Testis (tissue), 2 donors: ENCODE data around the gene THAP8.

Experiments
- POLR2A ChIP-seq: fragments of 450-650 bp; IDR thresholded peaks from one replicate; pipeline ENCODE4 v1.6.1; 2017; ENCODE audit warnings: antibody characterized with exemption, mild to moderate bottlenecking, moderate library complexity
- TF ChIP-seq, protein P1 (sequence below), 3 experiments: fragments of 450-650 bp in 2 of 3; fragments of 200-600 bp in 1 of 3; sonication (generic) in 1 of 3; IDR thresholded peaks; one replicate each; pipeline ENCODE4 v1.5.1; 2016 to 2019; ENCODE audit warnings: antibody characterized with exemption in 3 of 3, mild to moderate bottlenecking in 2 of 3, moderate library complexity in 1 of 3

DNA sequence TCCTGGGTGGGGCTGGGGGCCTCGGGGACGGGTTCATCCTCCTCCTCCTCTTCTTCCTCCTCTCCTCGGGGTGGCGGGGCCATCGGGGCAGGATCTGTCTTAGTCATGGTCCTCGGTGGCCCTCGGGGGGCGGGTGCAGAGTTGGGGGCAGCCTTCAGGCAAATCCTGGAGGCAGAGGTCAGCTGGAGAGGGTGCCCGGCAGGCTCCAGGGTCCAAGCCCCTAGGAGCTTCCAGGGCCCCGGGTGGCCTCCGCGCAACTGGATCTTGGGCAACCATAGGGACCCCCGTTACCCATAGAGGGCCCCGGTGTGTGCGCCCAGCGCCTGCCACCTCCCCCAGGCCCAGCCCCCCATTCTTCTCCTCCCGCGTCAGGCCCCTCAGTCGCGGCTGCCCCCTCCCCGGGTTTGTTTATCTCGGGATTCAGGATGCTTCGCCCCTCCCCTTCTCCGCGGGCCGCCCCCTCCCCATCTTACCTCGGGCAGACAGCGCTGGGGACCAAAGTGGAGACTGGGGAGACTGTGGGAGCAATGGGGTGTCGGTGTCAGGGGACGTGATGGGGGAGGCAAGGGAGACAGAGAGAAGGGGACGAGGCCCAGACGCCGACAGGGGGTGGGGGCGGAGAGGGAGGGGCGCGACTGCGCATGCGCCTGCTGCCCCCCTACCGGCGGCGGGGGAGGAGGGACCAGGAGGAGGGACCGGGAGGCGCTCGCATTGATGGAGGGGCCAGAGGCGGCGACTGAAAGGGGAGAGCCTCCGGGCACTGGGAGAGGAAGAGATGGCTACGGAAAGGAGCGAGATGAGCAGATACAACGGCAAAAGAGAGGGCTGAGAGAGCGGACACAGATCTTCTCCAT is 21.6 kb downstream of the THAP8 start, which contains the start of gene CLIP3:
- TF ChIP-seq, protein P1, sequence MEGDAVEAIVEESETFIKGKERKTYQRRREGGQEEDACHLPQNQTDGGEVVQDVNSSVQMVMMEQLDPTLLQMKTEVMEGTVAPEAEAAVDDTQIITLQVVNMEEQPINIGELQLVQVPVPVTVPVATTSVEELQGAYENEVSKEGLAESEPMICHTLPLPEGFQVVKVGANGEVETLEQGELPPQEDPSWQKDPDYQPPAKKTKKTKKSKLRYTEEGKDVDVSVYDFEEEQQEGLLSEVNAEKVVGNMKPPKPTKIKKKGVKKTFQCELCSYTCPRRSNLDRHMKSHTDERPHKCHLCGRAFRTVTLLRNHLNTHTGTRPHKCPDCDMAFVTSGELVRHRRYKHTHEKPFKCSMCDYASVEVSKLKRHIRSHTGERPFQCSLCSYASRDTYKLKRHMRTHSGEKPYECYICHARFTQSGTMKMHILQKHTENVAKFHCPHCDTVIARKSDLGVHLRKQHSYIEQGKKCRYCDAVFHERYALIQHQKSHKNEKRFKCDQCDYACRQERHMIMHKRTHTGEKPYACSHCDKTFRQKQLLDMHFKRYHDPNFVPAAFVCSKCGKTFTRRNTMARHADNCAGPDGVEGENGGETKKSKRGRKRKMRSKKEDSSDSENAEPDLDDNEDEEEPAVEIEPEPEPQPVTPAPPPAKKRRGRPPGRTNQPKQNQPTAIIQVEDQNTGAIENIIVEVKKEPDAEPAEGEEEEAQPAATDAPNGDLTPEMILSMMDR (IDR thresholded peaks at IDR 0.05): no peak
- no peak for TF ChIP-seq POLR2A
